GM12801 (cell line): ENCODE measurements around the gene SERINC3.

Experiments used
- CTCF ChIP-seq: IDR thresholded peaks from one replicate; pipeline ENCODE4 v1.5.1; 2011; ENCODE audit warnings: control low read depth; ENCODE audit not compliant: insufficient read length; ENCODE audit errors: extremely low read depth

The SERINC3 gene

GRCh38 chr20:44518248-44518647 lies 3.6 kb downstream of the SERINC3 start:
- no peak for TF ChIP-seq CTCF

- TF ChIP-seq CTCF = no peak
Observed at GRCh38 chr20:44517454-44517853, 4.4 kb downstream of the SERINC3 start.

- no peak for TF ChIP-seq CTCF
Observed at GRCh38 chr20:44516491-44516890, 5.4 kb downstream of the SERINC3 start.

GRCh38 chr20:44513871-44514270 lies 8.0 kb downstream of the SERINC3 start:
- no peak for TF ChIP-seq CTCF

- TF ChIP-seq CTCF = no peak
Observed at GRCh38 chr20:44509762-44510161, 12.1 kb downstream of the SERINC3 start.

- TF ChIP-seq CTCF = no peak
Observed at GRCh38 chr20:44504402-44505307, 17.2 kb downstream of the SERINC3 start.

- TF ChIP-seq CTCF = no peak
Observed at GRCh38 chr20:44502968-44503367, 18.9 kb downstream of the SERINC3 start.
